ENCODE measurements around the gene MAOA.
A peak's percentile ranks its signal among the peaks of the same experiment; 100 is the strongest.
"Not testable (repeated sequence)": the region's sequence is repeated elsewhere in the genome, so short reads cannot be mapped to it uniquely, and the experiment has no call there.

Gene MAOA

DNA sequence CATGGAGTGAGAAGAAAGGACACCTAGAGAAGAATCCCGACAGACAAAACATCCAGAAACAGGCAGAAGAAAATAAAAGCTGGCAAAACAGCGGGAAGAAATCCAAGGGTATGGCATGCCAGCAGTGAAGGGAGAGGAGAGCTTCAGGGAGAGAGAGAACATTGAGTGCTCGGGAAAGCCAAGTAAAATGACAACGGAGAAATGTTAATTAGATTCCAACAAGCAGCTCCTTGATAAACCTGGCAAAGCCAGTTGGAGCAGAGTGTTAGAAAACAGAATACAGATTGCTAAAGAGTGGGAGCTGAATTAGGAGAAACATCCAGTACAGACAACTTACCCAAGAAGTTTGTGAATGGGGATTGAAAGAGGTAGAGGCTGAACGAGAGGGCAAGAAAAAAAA is 40.4 kb upstream of the MAOA start:
- POLR2A ChIA-PET: no interaction called here
- H3K4me3 ChIP-seq (ENCODE audit: low read depth, low read length): no peak overlapping the region
- 0 out of 2 replicates have a peak, but pooled peaks cover 7% of the 10 kb centered on the region for H3K4me1 ChIP-seq (ENCODE audit: control insufficient read depth, insufficient read depth, low read length)
- CTCF ChIA-PET: interaction anchor here (0.5 to 1.7 kb wide), 3 partner anchors 12 to 42 kb away, joined by 3 to 5 read pairs (median 4); no protein-coding TSS in a partner anchor
- no peaks in the 10 kb centered on the region for H3K36me3 ChIP-seq (ENCODE audit: control insufficient read depth in 2 of 2, insufficient read depth in 1 of 2, low read length in 2 of 2)
- TF ChIP-seq, protein P1, sequence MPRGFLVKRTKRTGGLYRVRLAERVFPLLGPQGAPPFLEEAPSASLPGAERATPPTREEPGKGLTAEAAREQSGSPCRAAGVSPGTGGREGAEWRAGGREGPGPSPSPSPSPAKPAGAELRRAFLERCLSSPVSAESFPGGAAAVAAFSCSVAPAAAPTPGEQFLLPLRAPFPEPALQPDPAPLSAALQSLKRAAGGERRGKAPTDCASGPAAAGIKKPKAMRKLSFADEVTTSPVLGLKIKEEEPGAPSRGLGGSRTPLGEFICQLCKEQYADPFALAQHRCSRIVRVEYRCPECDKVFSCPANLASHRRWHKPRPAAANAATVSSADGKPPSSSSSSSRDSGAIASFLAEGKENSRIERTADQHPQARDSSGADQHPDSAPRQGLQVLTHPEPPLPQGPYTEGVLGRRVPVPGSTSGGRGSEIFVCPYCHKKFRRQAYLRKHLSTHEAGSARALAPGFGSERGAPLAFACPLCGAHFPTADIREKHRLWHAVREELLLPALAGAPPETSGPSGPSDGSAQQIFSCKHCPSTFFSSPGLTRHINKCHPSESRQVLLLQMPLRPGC (tag by site-specific recombination; IDR thresholded peaks at IDR 0.05): no peak
- no peak for TF ChIP-seq ZFHX2 (tag by site-specific recombination; conservative IDR thresholded peaks at IDR 0.05)
- TF ChIP-seq ZNF660 (tag by site-specific recombination; IDR thresholded peaks at IDR 0.05): no peak
- TF ChIP-seq, protein P2, sequence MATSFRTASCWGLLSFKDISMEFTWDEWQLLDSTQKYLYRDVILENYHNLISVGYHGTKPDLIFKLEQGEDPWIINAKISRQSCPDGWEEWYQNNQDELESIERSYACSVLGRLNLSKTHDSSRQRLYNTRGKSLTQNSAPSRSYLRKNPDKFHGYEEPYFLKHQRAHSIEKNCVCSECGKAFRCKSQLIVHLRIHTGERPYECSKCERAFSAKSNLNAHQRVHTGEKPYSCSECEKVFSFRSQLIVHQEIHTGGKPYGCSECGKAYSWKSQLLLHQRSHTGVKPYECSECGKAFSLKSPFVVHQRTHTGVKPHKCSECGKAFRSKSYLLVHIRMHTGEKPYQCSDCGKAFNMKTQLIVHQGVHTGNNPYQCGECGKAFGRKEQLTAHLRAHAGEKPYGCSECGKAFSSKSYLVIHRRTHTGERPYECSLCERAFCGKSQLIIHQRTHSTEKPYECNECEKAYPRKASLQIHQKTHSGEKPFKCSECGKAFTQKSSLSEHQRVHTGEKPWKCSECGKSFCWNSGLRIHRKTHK (tag by site-specific recombination; IDR thresholded peaks at IDR 0.05): no peak
- TF ChIP-seq ZFP41 (tag by site-specific recombination; IDR thresholded peaks at IDR 0.05; ENCODE audit: borderline replicate concordance): no peak
- no peak for TF ChIP-seq ZNF585B (tag by site-specific recombination; IDR thresholded peaks at IDR 0.05)
- no peak for TF ChIP-seq HOXA7 (CRISPR knock-in tag; IDR thresholded peaks at IDR 0.05; ENCODE audit: borderline replicate concordance)
- no peak overlapping the region for H3K27ac ChIP-seq (ENCODE audit: extremely low read depth, low read depth, low read length)
- H3K9me3 ChIP-seq (ENCODE audit: control insufficient read depth, insufficient read depth, low read depth, low read length): no peaks in the 10 kb centered on the region

DNA sequence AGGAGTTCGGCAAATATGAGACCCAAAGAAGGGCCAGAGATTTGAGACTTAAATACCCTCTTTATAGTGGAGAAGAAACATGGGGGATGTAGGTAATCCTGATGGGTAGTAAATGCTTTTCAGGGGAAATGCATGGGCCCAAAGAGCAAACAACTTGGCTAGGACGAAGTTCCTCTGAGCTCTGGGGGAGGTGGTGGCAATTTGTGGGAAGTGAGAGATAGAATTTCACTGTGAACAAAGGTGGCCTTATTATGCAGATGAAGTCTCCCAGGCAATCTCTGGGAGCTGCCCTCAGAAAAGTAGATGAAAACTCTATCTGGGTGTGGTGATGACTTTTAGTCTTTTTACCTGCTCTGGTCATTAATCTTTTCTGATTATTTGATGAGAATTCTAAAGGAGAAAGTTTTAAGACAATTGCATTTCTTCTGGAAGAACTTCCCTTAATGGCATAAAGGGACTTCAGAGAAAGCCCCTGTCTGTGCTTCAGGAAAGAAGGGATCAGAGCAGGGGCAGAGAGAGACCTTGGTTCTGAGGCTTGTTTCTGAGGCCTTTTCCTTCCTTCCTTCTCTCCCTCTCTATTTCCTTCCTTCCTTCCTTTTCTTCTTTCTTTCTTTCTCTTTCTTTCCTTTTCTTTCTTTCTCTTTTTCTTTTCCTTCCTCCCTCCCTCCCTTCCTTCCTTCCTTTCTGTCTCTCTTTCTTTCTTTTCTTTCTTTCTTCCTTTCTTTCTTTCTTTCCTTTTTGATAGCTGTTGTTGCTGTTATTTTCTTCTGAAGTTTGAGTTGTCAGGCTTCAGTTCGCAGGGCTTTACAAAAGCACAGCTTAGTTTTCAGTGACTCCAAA is 37.5 kb upstream of the MAOA start:
- H3K4me1 ChIP-seq (ENCODE audit: control insufficient read depth, insufficient read depth, low read length): 0 out of 2 replicates have a peak, but pooled peaks cover 7% of the 10 kb centered on the region
- H3K4me3 ChIP-seq (ENCODE audit: low read depth, low read length): no peak overlapping the region
- ChIA-PET CTCF (interaction anchor here (0.7 kb wide), 2 partner anchors 94 to 126 kb away, joined by 3 to 6 read pairs; no protein-coding TSS in a partner anchor), POLR2A (no interaction called here)
- peak; percentile 80; the same call in 1 of the 2 replicates for TF ChIP-seq TRIM28 (IDR thresholded peaks at IDR 0.05; ENCODE audit: borderline replicate concordance, low read length)
- TF ChIP-seq ZNF366 (tag by site-specific recombination; conservative IDR thresholded peaks at IDR 0.05): peak; percentile 50; the same call in 1 of the 2 replicates
- 0 out of 2 replicates have a peak, but pooled peaks have one; percentile 16 for TF ChIP-seq ZNF335 (tag by site-specific recombination; conservative IDR thresholded peaks at IDR 0.05)
- TF ChIP-seq PRDM1 (tag by site-specific recombination; IDR thresholded peaks at IDR 0.05): peak; percentile 43
- TF ChIP-seq, protein P3, sequence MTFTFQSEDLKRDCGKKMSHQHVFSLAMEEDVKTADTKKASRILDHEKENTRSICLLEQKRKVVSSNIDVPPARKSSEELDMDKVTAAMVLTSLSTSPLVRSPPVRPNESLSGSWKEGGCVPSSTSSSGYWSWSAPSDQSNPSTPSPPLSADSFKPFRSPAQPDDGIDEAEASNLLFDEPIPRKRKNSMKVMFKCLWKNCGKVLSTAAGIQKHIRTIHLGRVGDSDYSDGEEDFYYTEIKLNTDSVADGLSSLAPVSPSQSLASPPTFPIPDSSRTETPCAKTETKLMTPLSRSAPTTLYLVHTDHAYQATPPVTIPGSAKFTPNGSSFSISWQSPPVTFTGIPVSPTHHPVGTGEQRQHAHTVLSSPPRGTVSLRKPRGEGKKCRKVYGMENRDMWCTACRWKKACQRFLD (tag by site-specific recombination; IDR thresholded peaks at IDR 0.05): no peak
- TF ChIP-seq, protein P4, sequence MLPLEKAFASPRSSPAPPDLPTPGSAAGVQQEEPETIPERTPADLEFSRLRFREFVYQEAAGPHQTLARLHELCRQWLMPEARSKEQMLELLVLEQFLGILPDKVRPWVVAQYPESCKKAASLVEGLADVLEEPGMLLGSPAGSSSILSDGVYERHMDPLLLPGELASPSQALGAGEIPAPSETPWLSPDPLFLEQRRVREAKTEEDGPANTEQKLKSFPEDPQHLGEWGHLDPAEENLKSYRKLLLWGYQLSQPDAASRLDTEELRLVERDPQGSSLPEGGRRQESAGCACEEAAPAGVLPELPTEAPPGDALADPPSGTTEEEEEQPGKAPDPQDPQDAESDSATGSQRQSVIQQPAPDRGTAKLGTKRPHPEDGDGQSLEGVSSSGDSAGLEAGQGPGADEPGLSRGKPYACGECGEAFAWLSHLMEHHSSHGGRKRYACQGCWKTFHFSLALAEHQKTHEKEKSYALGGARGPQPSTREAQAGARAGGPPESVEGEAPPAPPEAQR (tag by site-specific recombination; IDR thresholded peaks at IDR 0.05): no peak
- H3K9me3 ChIP-seq (ENCODE audit: control insufficient read depth, insufficient read depth, low read depth, low read length): no peaks in the 10 kb centered on the region
- no peaks in the 10 kb centered on the region for H3K36me3 ChIP-seq (ENCODE audit: control insufficient read depth in 2 of 2, insufficient read depth in 1 of 2, low read length in 2 of 2)
- H3K27ac ChIP-seq (ENCODE audit: extremely low read depth, low read depth, low read length): peak overlapping the region; percentile 34

DNA sequence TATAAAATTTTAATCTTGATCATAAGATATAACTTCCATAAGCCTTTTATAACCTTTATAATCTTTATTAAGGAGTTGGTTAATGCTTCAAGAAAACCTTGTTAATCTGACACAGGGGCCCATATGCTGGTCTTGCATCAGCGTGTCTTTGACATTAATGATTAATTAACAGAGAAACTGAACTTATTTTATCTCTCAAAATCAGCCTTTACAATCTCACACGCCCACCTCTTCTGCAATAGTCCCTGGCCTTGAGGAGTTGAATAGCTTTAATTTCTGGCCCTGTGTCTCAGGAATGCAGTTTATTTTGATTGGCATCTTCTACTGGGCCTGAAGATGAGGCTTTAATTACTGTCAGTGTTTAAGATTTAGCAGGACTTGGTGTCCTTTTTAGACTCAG is 36.2 kb upstream of the MAOA start:
- H3K36me3 ChIP-seq (ENCODE audit: control insufficient read depth in 2 of 2, insufficient read depth in 1 of 2, low read length in 2 of 2); H3K9me3 ChIP-seq (ENCODE audit: control insufficient read depth, insufficient read depth, low read depth, low read length); H3K27ac ChIP-seq (ENCODE audit: extremely low read depth, low read depth, low read length); H3K4me1 ChIP-seq (ENCODE audit: control insufficient read depth, insufficient read depth, low read length); POLR2A ChIA-PET; H3K4me3 ChIP-seq (ENCODE audit: low read depth, low read length): not testable (repeated sequence)
- CTCF ChIA-PET: interaction anchor here (0.6 kb wide), 1 partner anchor 66 kb away, joined by 3 read pairs; no protein-coding TSS in a partner anchor
